PFSK-1 (cell line): ENCODE results near the gene FBXL2.

Experiments
- FOXP2 ChIP-seq: optimal IDR thresholded peaks from 2 replicates; pipeline ENCODE3; 2011; ENCODE audit warnings: borderline replicate concordance, control low read depth, inconsistent platforms; ENCODE audit not compliant: insufficient read depth; ENCODE audit errors: extremely low read length, extremely low read depth
- POLR2AphosphoS5 ChIP-seq: IDR thresholded peaks from 2 replicates; pipeline ENCODE4 v1.6.1; 2012; ENCODE audit warnings: low read depth, mild to moderate bottlenecking, control low read depth, low read length, moderate library complexity
- SIN3A ChIP-seq: IDR thresholded peaks from 2 replicates; pipeline ENCODE4 v1.6.1; 2012; ENCODE audit warnings: mild to moderate bottlenecking, low read length, moderate library complexity, borderline replicate concordance; ENCODE audit not compliant: insufficient read depth
- TAF1 ChIP-seq: IDR thresholded peaks from 2 replicates; pipeline ENCODE4 v1.6.1; 2012; ENCODE audit warnings: low read length, control low read depth, borderline replicate concordance; ENCODE audit not compliant: insufficient read depth
- TF ChIP-seq, protein P1 (sequence below), 2 experiments: IDR thresholded peaks; 2 replicates each; pipeline versions ENCODE4 v1.6.1 to v1.8.0; 2011 to 2012; ENCODE audit warnings: low read depth in 2 of 2, low read length in 2 of 2, control low read depth in 1 of 2, inconsistent platforms in 1 of 2, mild to moderate bottlenecking in 1 of 2, moderate library complexity in 1 of 2; ENCODE audit not compliant: insufficient read depth in 1 of 2

The FBXL2 gene

DNA sequence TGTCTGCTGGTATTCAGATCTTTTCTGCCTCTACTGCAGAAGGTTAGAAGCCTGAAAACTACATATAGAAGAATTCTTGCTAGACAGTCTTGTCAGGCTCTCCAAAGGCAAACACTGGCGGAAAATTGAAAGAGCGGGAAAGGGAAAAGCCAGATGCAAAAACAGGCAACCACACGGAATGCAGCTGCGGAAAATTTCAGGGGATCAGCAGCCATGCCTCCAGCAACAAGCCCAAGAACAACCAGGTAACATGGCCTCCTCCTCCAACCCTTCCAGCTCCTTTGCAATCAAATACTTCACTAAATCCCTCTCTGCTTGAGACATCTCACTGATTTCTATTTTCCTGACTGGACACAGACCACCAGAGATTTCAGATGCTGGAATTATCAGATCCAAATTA is 153.3 kb downstream of the FBXL2 start:
- TF ChIP-seq SIN3A (no peak), POLR2AphosphoS5 (no peak), TAF1 (no peak), FOXP2 (no peak)
- TF ChIP-seq, protein P1, sequence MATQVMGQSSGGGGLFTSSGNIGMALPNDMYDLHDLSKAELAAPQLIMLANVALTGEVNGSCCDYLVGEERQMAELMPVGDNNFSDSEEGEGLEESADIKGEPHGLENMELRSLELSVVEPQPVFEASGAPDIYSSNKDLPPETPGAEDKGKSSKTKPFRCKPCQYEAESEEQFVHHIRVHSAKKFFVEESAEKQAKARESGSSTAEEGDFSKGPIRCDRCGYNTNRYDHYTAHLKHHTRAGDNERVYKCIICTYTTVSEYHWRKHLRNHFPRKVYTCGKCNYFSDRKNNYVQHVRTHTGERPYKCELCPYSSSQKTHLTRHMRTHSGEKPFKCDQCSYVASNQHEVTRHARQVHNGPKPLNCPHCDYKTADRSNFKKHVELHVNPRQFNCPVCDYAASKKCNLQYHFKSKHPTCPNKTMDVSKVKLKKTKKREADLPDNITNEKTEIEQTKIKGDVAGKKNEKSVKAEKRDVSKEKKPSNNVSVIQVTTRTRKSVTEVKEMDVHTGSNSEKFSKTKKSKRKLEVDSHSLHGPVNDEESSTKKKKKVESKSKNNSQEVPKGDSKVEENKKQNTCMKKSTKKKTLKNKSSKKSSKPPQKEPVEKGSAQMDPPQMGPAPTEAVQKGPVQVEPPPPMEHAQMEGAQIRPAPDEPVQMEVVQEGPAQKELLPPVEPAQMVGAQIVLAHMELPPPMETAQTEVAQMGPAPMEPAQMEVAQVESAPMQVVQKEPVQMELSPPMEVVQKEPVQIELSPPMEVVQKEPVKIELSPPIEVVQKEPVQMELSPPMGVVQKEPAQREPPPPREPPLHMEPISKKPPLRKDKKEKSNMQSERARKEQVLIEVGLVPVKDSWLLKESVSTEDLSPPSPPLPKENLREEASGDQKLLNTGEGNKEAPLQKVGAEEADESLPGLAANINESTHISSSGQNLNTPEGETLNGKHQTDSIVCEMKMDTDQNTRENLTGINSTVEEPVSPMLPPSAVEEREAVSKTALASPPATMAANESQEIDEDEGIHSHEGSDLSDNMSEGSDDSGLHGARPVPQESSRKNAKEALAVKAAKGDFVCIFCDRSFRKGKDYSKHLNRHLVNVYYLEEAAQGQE (IDR thresholded peaks at IDR 0.05; ENCODE audit: insufficient read depth in 1 of 2, low read depth in 2 of 2, low read length in 2 of 2) = no peak

DNA sequence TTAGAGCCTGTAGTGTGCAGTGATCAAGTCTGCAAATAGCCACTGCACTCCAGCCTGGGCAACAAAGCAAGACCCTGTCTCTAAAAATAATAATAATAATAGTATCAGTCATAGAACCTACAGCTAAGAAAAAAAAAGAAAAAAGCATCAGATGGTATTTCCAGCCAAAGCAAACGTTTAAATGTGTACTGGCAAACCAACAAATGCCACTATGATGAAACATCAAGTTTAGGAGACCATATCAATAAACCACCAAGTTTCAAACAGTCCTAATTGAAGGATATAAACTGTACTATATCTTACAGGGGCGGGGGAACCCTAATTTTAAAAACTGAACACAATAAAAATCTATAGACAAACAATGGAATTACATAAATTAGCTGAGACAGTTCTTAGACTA is 156.6 kb downstream of the FBXL2 start:
- no peak for TF ChIP-seq FOXP2
- no peak for TF ChIP-seq SIN3A
- TF ChIP-seq POLR2AphosphoS5 = no peak
- TF ChIP-seq, protein P1 (IDR thresholded peaks at IDR 0.05; ENCODE audit: insufficient read depth in 1 of 2, low read depth in 2 of 2, low read length in 2 of 2) = no peak
- no peak for TF ChIP-seq TAF1
